ENCODE data around the gene EBF4. TPM values are rescaled to one million over a fixed set of nuclear protein-coding genes. Genes with fewer than 3 reads are reported as not detected.

The EBF4 gene
- polyA plus RNA-seq, 1 donor from 2014 or later, result 13.2 TPM

- no peaks in the 10 kb centered on the region for H3K79me2 ChIP-seq (replicated peaks; ENCODE audit: insufficient read depth, low read length)
- H3K27ac ChIP-seq (ENCODE audit: low read length), result no peak overlapping the region
- H3K27me3 ChIP-seq (ENCODE audit: insufficient read depth, low read depth, low read length), result no peaks in the 10 kb centered on the region
- H3K9me3 ChIP-seq (ENCODE audit: low read length), result no peaks in the 10 kb centered on the region
- H4K20me1 ChIP-seq (ENCODE audit: insufficient read depth), result no peaks in the 10 kb centered on the region
- no peak overlapping the region for H2AFZ ChIP-seq (ENCODE audit: low read depth, low read length)
- H3K9me2 ChIP-seq (ENCODE audit: insufficient read depth, low read length), result no peaks in the 10 kb centered on the region
- H3K4me3 ChIP-seq (ENCODE audit: low read length), result no peak overlapping the region
- H3K4me2 ChIP-seq (ENCODE audit: low read length), result no peak overlapping the region
- TF ChIP-seq SMC3 (conservative IDR thresholded peaks at IDR 0.05; ENCODE audit: poor library complexity), result no peak
- no peak for TF ChIP-seq POLR2AphosphoS5 (IDR thresholded peaks at IDR 0.05)
- TF ChIP-seq CTCF (IDR thresholded peaks at IDR 0.05; ENCODE audit: poor library complexity, severe bottlenecking), result no peak
- no peaks in the 10 kb centered on the region for H3F3A ChIP-seq (ENCODE audit: insufficient read depth, low read length, poor library complexity, severe bottlenecking)
- no peaks in the 10 kb centered on the region for H3K36me3 ChIP-seq (ENCODE audit: insufficient read depth, low read length)
- no peak overlapping the region for H3K9ac ChIP-seq (ENCODE audit: low read length)
These were observed 13.5 kb downstream of the EBF4 start for GRCh38 chr20:2705931-2706645.

- H4K20me1 ChIP-seq (ENCODE audit: insufficient read depth), result no peaks in the 10 kb centered on the region
- no peak overlapping the region for H2AFZ ChIP-seq (ENCODE audit: low read depth, low read length)
- no peaks in the 10 kb centered on the region for H3F3A ChIP-seq (ENCODE audit: insufficient read depth, low read length, poor library complexity, severe bottlenecking)
- no peak for TF ChIP-seq EZH2 (IDR thresholded peaks at IDR 0.05; ENCODE audit: borderline replicate concordance, insufficient read depth, low read length, poor library complexity, severe bottlenecking)
- no peak for TF ChIP-seq EP300 (conservative IDR thresholded peaks at IDR 0.05; ENCODE audit: poor library complexity, severe bottlenecking)
- no peak for TF ChIP-seq REST (IDR thresholded peaks at IDR 0.05; ENCODE audit: borderline replicate concordance)
- TF ChIP-seq SMC3 (conservative IDR thresholded peaks at IDR 0.05; ENCODE audit: poor library complexity), result no peak
- no peak for TF ChIP-seq POLR2AphosphoS5 (IDR thresholded peaks at IDR 0.05)
- no peak for TF ChIP-seq TAF1 (IDR thresholded peaks at IDR 0.05; ENCODE audit: low read depth)
- TF ChIP-seq MXI1 (conservative IDR thresholded peaks at IDR 0.05; ENCODE audit: poor library complexity, severe bottlenecking), result no peak
- TF ChIP-seq RAD21 (conservative IDR thresholded peaks at IDR 0.05), result no peak
- TF ChIP-seq CTCF (IDR thresholded peaks at IDR 0.05; ENCODE audit: poor library complexity, severe bottlenecking), result no peak
- H3K9me2 ChIP-seq (ENCODE audit: insufficient read depth, low read length), result no peaks in the 10 kb centered on the region
- H3K27me3 ChIP-seq (ENCODE audit: insufficient read depth, low read depth, low read length), result no peaks in the 10 kb centered on the region
- no peaks in the 10 kb centered on the region for H3K79me2 ChIP-seq (replicated peaks; ENCODE audit: insufficient read depth, low read length)
- H3K9me3 ChIP-seq (ENCODE audit: low read length), result no peaks in the 10 kb centered on the region
- no peak overlapping the region for H3K27ac ChIP-seq (ENCODE audit: low read length)
- H3K4me2 ChIP-seq (ENCODE audit: low read length), result no peak overlapping the region
- no peak overlapping the region for H3K9ac ChIP-seq (ENCODE audit: low read length)
- no peak overlapping the region for H3K4me3 ChIP-seq (ENCODE audit: low read length)
- H3K36me3 ChIP-seq (ENCODE audit: insufficient read depth, low read length), result no peaks in the 10 kb centered on the region
These were observed 14.2 kb downstream of the EBF4 start for GRCh38 chr20:2706688-2707352.

All from neural cell (in vitro differentiated cells).